Kidney glomerular epithelial cell (primary cell): ENCODE results near the gene ATG4C.
"Not testable (repeated sequence)": the region's sequence is repeated elsewhere in the genome, so short reads cannot be mapped to it uniquely, and the experiment has no call there.

Source experiments
- DNase-seq: peaks from one replicate; lab custom pipeline; 2025; lab: John Stamatoyannopoulos, UW

The ATG4C gene, protein sequence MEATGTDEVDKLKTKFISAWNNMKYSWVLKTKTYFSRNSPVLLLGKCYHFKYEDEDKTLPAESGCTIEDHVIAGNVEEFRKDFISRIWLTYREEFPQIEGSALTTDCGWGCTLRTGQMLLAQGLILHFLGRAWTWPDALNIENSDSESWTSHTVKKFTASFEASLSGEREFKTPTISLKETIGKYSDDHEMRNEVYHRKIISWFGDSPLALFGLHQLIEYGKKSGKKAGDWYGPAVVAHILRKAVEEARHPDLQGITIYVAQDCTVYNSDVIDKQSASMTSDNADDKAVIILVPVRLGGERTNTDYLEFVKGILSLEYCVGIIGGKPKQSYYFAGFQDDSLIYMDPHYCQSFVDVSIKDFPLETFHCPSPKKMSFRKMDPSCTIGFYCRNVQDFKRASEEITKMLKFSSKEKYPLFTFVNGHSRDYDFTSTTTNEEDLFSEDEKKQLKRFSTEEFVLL

DNA sequence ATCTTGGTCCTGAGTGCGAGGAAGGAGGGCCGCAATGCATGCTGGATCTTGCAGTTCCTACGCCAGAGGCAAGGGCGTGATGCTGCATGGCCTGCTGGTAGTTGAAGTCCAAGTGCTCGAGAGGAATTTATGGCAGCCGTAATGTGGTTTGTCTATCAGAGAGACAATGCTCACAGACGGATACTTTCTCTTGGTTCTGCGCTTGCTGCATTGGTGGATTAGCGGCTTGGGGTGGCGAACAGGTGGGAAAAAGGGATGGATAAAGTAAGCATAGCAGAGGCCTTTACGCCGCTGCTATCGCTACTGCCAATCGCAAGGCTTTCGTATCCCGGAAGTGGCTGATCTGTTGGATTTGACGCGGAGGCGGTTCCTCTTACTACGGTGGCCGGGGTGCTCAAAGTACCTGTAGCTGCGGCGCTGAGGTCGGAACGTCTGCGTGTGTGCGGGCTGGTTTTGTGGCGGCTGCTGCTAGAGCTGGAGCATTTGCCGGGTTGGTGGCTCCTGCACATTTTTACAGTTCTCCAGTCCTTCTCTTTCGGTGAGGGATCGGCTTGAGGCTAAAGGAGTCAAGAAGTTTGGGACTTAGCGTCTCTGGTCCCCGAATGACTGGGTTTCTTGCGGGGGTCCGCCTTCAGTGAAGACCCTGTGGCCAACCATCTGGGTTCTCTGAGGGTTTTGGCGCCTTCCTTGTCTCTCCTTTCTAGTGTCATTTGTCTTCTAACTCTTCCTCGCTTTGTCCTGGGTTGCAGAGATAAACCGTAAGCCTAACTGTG lies at the start of gene ATG4C:
Gene ATG4C, plus strand, starts transcription at position 397 of the 773 bp plus-strand sequence. CDS start 19,655 bp downstream, outside the sequence.
- peak; percentile 99 for DNase-seq

DNA sequence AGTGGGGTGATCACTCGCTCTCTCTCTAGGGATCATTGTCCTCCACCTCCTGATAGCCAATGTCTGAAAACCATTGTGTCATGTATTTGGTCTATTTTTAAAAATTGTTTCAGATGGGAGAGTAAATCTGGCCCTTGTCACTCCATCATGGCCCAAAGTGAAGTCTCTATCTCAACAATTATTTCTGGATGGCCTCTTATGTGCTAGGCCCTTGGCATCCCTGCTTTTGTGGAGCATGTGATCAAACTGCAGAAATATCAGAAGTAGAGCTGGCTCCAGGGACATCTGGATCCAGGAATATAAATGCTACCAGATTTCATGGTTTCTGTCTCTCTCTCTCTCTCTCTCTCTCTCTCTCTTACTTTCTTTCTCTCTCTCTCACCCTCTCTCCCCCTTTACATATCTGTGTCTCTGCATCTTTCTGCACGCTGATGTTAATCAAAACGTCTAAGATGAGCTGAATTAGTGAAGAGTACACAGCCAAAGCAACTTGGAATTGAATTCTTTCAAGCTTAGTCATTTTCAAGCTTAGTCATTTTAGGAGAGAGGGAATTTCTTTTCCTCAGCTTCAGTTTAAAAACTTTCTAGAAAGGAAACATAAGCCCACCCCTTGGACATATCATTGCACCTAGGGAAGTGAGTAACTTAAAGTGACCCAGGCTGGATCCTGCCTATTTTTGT lies 48.3 kb upstream of the ATG4C start:
- peak; percentile 33 for DNase-seq

- DNase-seq: not testable (repeated sequence)
These were observed 43.2 kb upstream of the ATG4C start for GRCh38 chr1:62740701-62741100.

- DNase-seq: no peak
These were observed 39.0 kb upstream of the ATG4C start for GRCh38 chr1:62744611-62745577.

DNA sequence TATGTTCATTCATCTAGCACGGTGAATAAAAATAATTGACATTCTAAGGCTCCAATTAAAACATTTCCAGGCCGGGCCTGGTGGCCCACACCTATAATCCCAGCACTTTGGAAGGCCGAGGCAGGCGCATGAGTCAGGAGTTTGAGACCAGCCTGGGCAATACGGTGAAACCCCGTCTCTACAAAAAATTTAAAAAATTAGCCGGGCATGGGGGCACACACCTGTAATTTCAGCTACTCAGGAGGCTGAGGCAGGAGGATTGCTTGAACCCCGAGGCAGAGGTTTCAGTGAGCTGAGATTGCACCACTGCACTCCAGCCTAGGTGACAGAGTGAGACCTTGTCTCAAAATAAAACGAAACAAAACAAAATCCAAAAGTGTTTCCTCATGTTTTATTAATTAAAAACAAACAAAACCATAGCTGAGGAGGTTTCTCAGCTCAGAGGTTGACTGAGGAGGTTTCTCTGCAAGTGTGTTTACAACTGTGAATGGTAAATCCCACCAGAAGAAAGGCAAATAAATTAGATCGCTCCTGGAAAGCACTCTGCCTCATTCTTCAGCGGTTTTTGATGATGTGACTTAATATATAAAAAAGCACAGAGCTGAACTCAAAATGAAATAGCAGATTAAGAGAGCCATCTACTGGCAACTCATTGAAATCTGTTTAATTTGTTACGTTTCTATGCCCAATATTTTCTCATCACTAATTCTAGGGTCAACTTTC lies 37.7 kb upstream of the ATG4C start:
- DNase-seq: peak; percentile 33

GRCh38 chr1:62746809-62747138 lies 37.2 kb upstream of the ATG4C start:
- no peak for DNase-seq

DNA sequence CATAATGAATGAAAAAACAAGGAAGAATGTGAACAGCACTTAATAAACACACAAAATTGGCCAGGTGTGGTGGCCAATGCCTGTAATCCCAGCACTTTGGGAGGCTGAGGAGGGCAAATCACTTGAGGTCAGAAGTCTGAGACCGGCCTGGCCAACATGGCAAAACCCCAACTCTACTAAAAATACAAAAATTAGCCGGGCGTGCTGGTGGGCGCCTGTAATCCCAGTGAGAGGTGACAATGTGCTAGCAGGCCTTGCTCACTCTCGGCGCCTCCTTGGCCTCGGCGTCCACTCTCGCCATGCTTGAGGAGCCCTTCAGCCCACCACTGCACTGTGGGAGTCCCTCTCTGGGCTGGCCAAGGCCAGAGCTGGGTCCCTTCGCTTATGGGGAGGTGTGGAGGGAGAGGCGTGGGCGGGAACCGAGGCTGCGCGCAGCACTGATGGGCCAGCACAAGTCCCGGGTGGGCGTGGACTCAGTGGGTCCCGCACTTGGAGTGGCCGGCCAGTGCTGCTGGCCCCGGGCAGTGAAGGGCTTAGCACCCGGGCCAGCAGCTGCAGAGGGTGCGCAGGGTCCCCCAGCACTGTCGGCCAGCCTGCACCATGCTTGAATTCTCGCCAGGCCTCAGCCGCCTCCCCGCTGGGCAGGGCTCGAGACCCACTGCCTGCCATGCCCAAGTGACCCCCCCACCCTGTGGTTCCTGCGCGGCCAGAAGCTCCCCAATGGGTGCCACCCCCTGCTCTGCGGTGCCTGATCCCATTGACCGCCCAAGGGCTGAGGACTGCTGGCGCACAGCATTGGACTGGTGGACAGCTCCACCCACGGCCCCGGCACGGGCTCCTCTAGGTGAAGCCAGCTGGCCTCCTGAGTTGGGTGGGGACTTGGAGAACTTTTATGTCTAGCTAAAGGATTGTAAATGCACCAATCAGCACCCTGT lies 30.6 kb upstream of the ATG4C start:
- DNase-seq: no peak

- not testable (repeated sequence) for DNase-seq
These were observed 29.0 kb upstream of the ATG4C start for GRCh38 chr1:62754938-62755337.

GRCh38 chr1:62756255-62756884 lies 27.6 kb upstream of the ATG4C start:
- DNase-seq: not testable (repeated sequence)

GRCh38 chr1:62759232-62759875 lies 24.6 kb upstream of the ATG4C start:
- not testable (repeated sequence) for DNase-seq

DNA sequence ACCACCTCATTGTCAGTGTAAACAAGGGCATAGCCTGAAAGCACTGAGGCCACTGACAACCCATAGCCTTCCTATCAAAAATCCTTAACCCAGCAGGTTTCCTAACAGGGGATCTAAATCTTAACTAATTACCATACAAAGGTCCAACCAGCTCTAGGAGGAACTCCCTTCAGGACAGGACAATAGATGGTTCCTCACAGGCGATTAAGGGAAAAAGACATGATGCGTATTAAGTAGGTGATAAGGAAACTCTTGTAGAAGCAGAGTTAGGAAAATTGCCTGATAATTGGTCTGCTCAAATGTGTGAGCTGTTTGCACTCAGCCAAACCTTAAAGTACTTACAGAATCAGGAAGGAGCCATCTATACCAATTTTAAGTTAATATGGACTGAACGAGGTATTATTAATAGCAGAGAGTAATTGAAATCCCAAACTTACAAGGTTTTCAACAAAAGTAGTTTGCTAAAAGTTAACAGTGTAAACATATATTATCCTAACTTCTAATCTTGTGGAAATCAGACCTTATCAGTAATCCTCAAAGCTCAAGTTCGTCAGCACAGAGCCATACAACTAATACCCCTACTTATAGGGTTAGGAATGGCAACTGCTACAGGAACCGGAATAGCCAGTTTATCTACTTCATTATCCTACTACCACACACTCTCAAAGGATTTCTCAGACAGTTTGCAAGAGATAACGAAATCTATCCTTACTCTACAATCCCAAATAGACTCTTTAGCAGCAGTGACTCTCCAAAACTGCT lies 23.7 kb upstream of the ATG4C start:
- DNase-seq: not testable (repeated sequence)

DNA sequence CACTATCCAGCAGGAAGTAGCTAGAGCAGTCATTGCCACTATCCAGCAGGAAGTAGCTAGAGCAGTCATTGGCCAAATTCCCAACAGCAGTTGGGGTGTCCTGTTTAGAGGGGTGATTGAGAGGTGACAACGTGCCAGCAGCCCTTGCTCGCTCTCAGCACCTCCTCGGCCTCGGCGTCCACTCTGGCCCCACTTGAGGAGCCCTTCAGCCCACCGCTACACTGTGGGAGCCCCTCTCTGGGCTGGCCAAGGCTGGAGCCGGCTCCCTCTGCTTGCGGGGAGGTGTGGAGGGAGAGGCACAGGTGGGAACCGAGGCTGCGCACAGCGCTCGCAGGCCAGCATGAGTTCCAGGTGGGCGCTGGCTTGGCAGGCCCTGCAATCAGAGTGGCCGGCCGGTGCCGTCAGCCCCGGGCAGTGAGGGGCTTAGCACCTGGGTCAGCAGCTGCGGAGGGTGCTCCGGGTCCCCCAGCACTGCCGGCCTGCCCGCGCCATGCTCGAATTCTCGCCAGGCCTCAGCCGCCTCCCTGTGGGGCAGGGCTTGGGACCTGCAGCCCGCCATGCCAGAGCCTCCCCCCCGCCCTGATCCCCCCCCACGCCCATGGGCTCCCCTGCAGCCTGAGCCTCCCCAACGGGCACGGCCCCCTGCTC lies 22.6 kb upstream of the ATG4C start:
- DNase-seq: not testable (repeated sequence)

GRCh38 chr1:62762027-62762426 lies 21.9 kb upstream of the ATG4C start:
- DNase-seq: not testable (repeated sequence)

DNA sequence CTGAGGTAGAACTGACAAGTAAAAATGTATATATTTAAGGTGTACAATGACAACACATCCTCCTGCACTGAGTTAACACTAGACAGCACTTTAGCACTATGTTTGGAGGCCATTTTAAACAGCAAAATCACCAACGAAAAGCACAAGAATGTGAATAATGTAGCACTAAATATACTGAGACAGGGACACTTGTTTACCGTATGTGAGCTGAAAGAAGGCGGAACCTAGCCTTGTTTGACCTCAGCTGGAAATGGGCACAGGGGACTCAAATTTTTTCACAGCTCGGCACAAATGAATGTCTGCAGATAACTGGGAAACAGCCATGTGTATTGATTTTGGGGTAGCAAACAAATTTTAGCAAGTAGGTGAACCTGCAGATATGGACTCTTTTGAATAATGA lies 18.0 kb upstream of the ATG4C start:
- DNase-seq: no peak

- not testable (repeated sequence) for DNase-seq
These were observed 15.4 kb upstream of the ATG4C start for GRCh38 chr1:62768551-62768950.

- DNase-seq: no peak
These were observed 11.2 kb upstream of the ATG4C start for GRCh38 chr1:62772607-62773295.

DNA sequence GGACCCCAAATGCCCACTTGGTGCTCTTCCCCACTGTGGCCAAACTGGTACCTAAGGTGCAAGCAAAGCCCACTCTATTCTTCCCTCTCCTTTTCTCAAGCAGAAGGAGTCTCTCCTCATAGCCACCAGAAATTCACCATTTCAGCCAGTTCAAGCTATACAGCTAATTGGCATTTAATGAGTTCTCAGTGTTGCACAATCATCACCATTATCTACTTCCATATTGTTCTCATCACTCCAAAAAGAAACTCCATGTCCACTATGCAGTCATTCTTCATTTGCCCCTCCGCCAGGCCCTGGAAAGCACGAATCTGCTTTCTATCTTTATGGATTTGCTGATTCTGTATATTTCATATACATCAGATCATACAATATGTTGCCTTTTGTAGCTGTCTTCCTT lies 9.9 kb upstream of the ATG4C start:
- DNase-seq: no peak
